Activated CD4-positive, CD25-positive, alpha-beta regulatory T cell treated with anti-CD3 and anti-CD28 coated beads, Interleukin-2, amount 50 U/mL, for 16 hours (primary cell): ENCODE measurements around the gene PPP5C.
"Not testable (repeated sequence)": the region's sequence is repeated elsewhere in the genome, so short reads cannot be mapped to it uniquely, and the experiment has no call there.

Source experiments
- DNase-seq: peaks from one replicate; pipeline ENCODE4 v3.0.0-alpha.2; 2020; ENCODE audit warnings: low read depth, low spot score

Gene PPP5C

DNA sequence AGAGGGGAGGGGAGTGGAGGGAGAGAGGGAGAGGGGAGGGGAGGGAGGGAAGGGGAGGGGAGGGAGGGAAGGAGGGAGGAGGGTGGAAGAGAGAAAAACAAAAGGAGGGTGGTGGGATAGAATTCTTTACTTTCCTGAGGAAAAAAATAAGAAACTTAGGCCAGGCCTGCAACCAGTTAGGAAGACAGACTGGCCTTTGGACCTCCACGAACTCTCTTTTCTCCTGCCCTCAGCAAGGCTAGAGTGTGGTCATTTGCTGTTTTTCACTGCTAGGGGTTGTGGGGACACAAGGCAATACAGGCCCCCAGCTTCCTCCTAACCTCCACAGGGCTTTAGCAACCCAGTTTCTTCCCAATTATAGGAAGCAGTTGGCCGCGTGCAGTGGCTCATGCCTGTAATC lies 62.3 kb downstream of the PPP5C start:
- DNase-seq: no peak

DNA sequence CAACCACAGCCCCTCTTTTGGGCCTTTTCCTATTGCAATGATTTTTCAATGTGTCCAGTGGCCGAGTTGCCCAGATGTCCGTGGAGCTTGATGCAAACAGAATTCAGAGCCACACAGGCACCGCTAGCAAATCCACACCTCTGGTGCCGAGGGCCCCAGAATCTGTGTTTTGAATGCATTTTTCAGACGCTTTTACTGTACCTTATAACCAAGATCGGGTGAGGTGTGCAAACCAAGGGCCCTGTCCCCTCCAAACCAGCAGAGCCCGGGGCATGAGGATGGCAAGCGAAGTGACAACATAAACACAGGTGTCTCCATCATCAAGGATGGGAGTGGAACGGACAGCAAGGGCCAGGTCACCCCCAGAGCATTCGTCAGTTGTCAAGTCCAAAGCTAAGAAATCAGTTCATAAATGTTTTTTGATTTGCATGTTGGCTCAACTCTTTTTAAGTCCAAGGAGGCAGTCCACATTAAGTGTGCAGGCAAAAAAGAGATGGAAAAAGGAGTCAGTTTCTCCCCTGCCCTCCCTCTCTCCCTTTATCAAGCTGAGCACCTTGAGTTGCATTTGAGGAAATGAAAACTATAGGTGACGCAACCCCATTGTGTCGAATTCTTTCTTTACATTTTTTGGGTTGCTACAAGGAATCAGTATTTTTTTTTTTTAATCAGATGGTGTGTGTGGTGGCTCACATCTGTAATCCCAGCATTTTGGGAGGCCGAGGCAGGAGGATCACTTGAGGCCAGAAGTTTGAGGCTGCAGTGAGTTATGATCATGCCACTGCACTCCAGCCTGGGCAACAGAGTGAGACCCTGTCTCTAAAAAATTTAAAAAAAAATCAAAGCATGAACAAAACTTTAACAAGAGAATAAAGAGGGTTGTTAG lies 63.6 kb downstream of the PPP5C start:
- DNase-seq: no peak

DNA sequence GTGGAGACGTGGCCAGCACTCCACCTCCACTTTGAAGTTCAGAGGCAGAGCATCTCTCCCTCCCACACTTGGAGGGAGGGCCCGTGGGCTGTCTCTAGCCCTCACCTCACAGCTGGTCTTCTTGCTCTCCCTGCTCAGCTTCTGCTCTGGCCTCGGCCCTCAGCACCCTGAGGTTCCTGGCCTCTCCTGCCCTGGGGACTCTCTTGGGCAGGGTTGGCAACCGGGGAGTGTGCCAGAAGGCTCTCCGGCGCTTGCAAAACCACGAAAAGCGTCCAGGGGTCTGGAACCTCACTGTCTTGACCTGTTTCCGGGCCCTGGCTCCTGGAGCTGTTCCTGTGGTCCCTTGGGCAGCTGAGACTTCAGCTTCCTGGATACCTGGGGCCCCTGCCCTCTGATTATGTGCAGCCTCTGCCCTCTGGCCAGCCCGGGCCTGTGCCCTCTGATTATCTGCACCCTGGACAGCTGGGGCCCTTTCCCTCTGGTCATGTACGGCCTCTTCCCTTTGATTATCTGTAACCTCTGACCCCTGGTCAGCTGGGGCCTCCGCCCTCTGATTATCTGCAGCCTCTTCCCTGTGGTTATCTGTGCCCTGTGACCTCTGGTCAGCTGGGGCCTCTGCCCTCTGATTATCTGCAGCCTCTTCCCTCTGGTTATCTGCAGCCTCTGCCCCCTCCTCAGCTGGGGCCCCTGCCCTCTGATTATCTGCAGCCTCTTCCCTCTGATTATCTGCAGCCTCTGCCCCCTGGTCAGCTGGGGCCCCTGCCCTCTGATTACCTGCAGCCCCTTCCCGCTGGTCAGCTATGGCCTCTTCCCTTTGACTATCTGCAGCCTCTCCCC lies 64.4 kb downstream of the PPP5C start:
- no peak for DNase-seq

DNA sequence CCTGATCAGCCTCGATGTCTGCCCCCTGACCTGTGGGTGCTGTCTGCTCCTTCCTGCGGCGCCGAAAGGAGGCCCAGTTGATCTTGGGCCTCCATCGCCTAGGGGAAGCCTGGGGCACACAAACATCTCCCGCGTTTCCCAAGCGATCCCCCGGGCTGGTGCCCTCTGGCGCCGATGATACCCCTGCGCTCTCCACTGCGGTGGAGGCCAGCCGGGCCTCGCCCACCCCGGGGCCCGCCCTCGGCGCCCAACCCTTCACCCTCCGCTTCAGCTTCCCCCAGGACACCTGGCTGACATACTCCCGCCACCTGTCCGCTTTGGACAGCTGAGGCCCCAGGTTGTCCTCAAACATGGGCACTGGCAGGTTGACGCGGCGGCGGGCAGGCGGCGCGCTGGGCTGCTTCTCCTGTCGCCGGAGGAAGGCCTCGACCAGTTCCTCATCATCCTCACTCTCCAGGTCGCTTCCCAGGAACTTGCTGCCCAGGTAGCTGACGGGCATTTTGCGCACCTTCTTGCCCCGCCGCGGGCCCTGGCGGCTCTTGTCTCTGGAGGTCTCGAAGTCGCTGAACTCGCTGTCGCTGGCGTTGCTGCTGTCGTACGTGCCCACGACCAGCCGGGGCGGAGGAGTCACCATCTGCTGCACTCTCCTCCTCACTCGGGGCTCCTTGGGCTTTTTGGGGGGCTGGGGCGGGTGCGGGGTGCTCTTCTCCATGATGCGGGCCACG lies 65.2 kb downstream of the PPP5C start:
- no peak for DNase-seq

DNA sequence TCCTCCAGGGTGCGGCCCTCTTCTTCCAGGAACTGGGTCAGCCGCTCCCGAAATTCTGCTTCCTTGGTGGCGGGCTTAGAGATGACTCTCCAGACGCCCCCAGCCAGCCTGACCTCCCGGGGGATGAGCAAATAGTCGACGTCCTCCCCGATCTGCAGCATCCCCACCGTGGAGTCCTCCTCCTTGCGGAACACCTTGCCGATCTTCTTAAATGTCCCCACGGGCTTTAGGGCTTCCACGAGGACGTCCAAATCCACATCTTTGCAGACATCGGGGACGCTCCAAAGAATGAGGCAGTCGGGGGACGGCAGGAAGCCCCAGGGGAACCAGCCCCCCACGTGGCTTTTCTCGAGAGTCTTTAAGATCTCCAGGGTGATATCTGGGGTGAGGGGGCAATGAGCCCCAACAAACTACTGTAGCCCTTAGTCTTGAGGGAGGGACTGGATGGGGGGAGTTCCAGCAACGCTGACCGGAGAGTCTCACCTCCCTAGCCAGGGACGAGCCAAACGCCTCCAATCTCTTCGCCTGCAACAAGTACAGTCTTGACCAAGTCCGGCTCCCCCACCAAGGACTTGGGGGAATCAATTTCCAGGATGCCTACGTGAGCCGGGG lies 65.9 kb downstream of the PPP5C start:
- DNase-seq: no peak

DNA sequence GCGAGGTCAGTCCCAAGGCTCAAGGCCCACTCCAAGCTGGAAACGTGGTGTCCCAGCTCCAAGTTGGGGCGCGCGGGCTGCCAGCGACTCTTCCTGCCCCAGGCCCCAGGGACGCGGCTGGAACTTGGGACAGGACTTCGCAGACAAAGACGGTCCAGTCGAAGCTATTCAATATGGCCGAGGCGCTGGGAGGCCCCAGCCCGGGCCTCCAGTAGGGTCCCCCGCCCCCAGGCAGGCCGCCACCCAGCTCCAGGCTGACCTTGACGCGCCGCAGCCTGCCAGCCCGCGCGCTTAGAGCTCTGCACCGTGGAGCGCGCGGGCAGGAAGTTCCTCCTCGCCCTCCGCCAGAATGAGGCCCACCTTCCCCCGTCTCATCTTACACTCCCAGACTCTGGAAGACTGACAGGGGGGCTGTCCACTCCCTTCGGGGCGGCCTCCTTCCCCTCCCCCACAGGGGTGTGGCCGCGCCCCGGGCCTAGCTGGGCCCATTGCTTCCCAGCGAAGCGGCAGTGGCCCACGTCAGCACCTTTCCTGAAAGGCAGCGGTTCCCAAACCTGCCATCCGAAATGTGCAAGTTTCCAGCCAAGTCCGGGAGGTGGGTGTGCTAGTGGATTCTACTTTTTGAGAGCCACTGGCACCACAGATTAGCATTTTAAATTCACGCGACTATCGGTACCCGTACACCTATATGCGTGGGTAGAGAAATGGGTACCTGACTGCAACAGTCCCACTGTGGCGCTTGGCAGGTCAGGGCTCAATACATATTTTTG lies 66.6 kb downstream of the PPP5C start, which contains the start of gene CCDC8:
Gene CCDC8, minus strand, starts transcription at position 303 of the 770 bp plus-strand sequence. CDS start 754 bp downstream, outside the sequence.
- DNase-seq: no peak

DNA sequence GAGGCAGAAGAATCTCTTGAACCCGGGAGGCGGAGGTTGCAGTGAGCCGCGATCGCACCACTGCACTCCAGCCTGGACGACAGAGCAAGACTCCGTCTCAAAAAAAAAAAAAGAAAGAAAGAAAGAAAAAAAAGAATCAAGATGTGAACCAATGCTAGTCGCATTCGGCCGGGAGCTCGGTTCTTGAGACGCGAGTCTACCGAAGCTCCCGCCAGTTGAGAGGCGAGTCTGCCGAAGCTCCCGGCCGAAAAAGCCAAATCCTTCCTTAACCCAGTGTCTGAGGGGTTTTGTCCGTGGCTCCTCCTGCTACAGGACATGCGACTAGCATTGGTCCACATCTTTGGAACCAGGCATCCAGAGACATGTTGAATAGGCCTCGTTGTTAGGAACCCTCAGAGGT lies 68.0 kb downstream of the PPP5C start:
- DNase-seq: not testable (repeated sequence)

DNA sequence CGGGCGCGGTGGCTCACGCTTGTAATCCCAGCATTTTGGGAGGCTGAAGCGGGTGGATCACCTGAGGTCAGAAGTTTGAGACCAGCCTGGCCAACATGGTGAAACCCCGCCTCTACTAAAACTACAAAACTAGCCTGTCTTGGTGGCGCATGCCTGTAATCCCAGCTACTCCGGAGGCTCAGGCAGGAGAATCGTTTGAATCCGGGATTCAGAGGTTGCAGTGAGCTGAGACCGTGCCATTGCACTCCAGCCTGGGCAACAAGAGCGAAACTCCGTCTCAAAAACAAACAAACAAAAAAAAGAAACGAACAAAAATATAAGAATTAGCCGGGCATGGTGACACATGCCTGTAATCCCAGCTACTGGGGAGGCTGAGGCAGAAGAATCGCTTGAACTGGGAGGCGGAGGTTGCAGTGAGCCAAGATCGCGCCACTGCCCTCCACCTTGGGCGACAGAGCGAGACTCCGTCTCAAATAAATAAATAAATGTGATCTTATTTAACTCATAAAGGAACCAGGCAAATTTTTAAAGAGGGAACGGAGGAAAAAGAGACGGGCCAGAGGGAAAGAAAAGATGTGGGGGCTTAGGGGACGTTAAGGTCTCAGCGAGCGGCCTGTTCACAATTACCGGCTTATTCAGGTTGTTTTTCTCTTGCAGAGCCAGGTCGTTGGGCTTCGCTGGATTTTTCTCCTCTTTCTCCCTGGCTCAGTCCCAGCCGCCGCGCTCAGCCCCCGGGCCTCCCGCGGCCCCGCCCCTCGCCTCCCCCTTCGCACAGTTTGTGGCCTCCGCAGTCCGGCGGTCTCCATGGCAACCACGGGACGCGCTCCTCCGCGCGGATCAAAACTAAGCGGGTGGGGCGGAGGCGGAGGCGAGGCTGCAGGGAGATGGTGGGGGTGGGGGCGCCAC lies 69.2 kb downstream of the PPP5C start:
- not testable (repeated sequence) for DNase-seq

DNA sequence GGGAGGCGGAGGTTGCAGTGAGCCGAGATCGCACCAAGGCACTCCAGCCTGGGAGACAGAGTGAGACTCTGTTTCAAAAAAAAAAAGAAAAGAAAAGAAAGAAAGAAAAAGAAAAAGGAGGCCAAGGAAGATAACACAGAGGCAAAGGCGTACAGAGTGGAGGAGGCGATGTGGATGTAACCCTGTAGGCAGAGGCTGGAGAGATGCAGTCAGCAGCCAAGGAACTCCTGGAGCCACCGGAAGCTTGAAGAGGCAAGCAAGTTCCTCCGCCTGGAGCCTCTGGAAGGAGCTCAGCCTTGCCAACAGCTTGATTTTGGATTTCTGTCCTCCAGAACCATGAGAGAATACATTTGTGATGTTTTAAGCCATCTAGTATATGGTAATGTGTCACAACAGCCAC lies 73.2 kb downstream of the PPP5C start:
- DNase-seq: no peak

DNA sequence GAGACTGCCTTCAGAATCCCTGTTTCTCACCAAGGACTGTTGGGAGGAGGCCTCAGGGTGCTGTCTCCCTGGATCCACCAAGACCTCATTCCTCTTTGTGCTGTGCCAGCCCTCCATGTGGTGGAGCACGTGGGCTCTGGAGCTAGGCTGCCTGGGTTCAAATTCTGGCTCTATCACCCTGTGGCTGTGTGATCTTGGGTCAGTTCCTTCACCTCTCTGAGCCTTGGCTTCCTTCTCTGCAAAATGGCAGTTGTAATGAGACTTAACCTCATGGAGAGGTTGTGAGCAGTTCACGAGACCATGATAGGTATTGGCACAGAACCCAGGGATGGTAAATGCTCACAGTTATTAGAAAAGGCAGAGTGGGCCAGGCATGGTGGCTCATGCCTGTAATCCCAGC lies 75.5 kb downstream of the PPP5C start:
- DNase-seq: no peak

DNA sequence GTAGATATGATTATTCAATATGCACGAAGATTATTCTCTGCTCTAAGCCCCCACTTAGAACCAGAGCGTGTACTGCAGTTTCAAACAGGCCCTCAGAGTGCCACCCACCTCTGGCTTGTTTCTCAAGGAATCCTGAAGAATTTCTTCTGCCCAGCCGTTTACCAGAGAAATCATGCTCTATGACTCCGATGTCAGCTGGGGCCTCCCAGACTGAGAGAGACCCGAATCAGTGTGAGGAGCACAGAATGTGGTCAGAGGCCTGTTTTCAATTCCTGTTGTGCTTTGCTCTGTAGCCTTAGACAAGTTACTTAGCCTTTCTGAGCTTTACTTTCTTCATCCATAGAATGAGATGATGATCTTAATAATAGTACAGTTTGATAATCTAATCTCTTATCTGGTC lies 76.3 kb downstream of the PPP5C start:
- no peak for DNase-seq

DNA sequence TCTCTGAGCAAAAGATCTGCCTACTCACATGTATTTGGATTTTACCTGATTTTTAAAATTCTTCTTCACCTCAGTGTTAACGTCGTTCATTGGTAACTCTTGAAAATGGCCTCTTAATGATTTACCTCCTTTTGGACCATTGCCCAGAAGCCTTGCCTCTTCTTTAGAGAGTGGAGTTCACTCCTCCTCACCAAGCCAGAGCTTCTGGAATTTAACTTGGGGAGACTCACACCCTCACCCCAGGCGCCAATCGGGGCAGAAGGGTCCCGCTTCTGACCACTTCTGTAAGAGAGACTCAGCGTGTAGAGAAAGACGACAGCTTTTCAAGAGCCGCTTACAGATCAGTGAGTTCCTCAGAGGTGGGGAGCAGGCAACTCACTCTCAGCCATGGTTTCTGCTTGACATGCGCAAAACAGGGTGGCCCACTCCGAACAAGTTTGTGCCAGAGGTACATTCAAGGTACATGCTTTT lies 79.2 kb downstream of the PPP5C start:
- no peak for DNase-seq

DNA sequence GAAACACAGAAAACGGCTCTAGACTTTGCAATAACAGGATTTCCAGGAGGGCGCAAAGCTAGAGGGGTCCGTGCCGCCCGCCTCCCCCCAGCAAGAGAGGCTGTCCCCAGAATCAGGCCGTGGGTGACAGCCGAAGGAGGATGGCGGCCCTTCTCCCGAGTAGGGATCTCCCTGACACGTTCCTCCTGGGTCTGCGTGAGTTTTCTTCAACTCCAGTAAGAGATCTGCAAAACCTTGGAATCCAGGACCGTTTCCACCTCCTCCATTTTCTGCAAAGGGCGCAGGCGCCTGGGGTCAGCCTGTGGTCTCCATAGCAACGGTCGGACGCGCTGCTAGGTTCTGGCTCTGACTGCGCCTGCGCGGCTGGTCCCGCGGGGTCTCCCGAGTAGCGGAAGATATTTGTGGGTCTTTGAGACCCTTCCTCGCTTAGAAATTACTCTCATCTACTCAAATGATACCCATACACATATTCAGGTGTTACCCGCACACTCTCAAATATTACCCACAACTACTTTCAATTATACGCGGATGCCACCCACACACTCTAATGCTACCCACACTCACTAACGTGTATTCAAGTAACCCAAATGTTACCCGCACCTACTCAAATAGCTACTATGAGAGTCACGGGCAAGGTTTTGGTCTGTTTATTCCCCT lies 79.7 kb downstream of the PPP5C start:
- DNase-seq: no peak

DNA sequence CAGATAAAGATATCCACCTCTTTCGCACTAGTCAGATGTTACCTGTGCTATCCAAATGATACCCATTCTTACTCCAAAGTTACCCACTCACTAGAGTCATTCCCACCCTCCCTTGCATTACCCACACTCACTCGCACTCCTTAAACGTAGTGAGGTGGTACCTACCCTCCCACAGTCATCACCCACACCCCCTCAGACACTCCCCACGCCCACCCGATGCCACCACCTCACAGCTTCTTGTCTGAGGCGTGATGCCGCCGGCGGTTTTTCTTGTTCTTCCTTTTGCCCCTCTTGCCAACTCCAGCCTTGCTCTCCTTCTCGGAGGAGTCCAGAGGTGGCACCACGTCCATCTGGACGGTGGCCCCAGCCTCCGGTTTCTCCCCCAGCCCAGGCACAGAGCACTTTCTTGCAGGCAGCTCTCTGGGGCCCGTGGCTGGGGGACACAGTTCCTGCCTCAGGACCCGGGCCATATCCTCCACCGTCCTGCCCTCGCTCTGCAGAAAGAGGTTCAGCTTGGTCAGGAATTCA lies 80.7 kb downstream of the PPP5C start:
- no peak for DNase-seq

DNA sequence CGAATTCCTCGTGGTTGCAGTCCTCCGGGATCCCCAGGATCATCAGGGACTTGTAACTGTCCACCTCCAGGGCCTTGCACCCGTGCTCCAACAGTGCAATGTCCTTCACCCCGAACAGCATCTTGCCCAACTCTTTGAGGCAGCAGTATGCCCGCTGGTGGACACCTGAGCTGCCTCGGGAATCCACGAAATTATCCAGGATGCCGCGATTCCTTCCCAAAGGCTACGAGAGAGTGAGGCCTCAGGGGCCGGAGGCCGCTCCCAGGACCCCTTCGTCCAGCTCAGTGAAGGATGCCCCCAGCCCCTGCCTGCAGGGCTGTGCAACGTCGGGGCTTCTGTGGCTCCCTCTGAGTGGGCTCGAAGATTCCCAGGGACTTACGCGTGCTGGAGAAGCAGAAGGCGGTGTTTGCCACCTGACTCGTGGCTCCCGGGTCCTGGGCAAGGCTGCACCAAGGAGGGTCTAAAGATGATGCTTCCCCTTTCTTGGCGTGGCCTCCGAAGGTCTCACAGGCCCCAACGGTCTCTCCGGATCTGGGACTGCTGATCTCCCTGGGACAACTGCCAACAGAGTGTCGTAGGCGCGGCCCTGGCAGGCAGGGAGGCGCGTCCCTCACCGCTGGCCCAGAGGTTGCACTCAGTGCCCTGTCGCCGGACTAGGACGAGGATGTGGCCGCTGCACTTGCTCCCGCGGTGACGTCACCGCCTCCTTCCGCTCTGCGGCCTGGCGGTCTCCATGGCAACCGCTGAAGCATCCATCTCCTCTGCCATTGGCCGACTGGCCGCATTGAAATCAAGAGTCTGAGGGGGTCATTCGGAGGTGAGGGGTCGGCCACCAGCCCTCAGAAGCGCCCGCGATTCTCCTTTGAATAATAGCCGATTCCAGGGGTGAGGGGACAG lies 81.6 kb downstream of the PPP5C start, which contains the start of gene PNMA8C:
Gene PNMA8C, minus strand, starts transcription at position 698 of the 897 bp plus-strand sequence. Its CDS starts 577 bp downstream, at position 121.
- DNase-seq: no peak

DNA sequence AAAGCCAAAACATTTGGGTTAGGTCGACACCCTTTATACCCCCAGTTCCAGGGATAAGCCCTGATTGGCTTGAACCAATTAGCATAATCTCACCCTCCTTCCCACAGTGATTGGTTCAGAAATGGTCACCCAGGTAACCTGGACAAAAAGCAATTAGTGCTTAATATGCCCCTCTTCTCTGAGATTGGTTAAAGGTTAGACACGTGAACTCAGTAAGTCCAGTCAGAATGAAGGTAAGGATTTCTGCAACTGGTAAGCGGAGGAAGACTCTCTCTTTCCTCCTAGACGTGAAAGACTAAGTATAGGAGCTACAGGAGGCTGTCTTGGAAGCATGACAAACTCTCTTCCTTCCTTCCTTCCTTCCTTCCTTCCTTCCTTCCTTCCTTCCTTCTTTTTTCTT lies 83.1 kb downstream of the PPP5C start:
- no peak for DNase-seq

DNA sequence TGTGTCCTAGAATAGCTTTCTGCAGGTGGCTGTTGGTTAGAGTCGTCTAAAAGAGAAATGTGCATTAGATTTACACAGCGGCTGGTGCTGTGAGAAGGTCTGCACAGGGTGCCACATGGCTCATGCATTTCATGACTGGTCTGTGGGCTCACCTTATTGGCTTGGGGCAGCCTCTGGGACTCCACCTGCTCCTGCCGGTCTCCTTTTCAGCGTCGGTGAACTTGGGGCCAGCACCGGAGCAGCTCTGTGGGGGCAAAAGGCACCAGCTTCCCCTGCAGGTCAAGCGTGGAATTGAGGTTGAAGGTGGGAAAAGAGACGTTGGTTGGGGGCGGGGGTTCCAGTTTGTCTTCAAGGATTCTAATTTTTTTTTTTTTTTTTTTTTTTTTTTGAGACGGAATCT lies 84.9 kb downstream of the PPP5C start:
- no peak for DNase-seq

DNA sequence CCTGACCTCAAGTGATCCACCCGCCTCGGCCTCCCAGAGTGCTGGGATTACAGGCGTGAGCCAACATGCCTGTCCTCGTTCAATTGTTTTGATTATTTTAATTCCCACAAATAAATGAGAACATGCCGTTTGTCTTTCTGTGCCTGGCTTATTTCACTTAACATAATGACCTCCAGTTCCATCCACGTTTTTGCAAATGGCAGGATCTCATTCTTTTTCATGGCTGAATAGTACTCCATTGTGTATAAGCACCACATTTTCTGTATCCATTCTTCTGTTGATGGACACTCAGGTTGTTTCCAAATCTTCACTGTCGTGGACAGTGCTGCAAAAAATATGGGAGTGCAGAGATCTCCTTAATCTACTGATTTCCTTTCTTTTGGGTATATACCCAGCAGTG lies 86.6 kb downstream of the PPP5C start:
- not testable (repeated sequence) for DNase-seq
